ENCODE data around the gene RIOK1. TPM values are rescaled to one million over a fixed set of nuclear protein-coding genes. Genes with fewer than 3 reads are reported as not detected.
"Not testable (repeated sequence)": the region's sequence is repeated elsewhere in the genome, so short reads cannot be mapped to it uniquely, and the experiment has no call there.

The RIOK1 gene
- polyA plus RNA-seq (2011; rRNA removed) (12.4 and 12.7 TPM in 2 replicates), polyA minus RNA-seq (2011; rRNA and poly(A)+ RNA removed) (13.2 and 20.0 TPM in 2 replicates)

GRCh38 chr6:7389451-7390225 is at the start of gene RIOK1, which contains the start of gene CAGE1:
Gene RIOK1 (plus strand): TSS chr6:7389808. CDS start chr6:7390003, 195 bp downstream.
Gene CAGE1 (minus strand): TSS chr6:7389742. CDS start chr6:7387173, 2,569 bp downstream.
- DNase-seq (ENCODE audit: low read depth, low spot score) = peak; percentile 80
- Histone ChIP-seq H3K4me3 (ENCODE audit: low read depth, low read length) (peak within 1 kb of the TSS; percentile 92), H3K9me3 (ENCODE audit: control insufficient read depth, insufficient read depth, low read length) (no peaks in the 10 kb centered on the region; the same call in 1 of the 2 replicates), H3K27me3 (ENCODE audit: control insufficient read depth, insufficient read depth, low read length) (no peaks in the 10 kb centered on the region), H3K27ac (ENCODE audit: low read depth, low read length) (peak within 1 kb of the TSS; percentile 94)
- POLR2A ChIA-PET = interaction anchor here (0.6 to 1.2 kb wide), 7 partner anchors 63 to 227 kb away, joined by 3 to 9 read pairs (median 3); partner anchors contain the start of gene SNRNP48
- CTCF ChIA-PET = interaction anchor here (1.0 to 1.4 kb wide), 3 partner anchors 11 to 146 kb away, joined by 5 to 7 read pairs (median 6); no protein-coding TSS in a partner anchor
- TF ChIP-seq, protein P1, sequence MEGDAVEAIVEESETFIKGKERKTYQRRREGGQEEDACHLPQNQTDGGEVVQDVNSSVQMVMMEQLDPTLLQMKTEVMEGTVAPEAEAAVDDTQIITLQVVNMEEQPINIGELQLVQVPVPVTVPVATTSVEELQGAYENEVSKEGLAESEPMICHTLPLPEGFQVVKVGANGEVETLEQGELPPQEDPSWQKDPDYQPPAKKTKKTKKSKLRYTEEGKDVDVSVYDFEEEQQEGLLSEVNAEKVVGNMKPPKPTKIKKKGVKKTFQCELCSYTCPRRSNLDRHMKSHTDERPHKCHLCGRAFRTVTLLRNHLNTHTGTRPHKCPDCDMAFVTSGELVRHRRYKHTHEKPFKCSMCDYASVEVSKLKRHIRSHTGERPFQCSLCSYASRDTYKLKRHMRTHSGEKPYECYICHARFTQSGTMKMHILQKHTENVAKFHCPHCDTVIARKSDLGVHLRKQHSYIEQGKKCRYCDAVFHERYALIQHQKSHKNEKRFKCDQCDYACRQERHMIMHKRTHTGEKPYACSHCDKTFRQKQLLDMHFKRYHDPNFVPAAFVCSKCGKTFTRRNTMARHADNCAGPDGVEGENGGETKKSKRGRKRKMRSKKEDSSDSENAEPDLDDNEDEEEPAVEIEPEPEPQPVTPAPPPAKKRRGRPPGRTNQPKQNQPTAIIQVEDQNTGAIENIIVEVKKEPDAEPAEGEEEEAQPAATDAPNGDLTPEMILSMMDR (IDR thresholded peaks at IDR 0.05; ENCODE audit: low read depth, low read length) = peak; percentile 12; the same call in 1 of the 2 replicates

DNA sequence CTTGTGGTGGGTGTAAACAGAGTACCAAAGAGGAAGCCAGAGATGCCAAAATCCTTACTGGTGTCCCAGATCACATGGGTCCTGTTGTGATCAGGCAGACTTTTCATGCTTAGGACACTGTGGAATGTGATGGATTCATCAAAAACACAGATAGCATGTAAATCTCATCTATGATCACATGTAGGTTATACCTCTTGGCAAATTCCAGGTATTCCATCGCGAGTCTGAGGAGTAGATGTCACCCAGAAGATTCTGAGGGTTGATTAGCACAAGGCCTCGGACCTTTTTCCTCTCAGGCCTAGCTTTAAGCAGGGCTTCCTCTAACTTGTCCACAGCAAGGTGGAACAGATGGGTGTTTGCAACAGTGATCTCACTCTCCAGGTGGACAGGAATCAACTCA is 48.3 kb upstream of the RIOK1 start:
- H3K9me3 ChIP-seq (ENCODE audit: control insufficient read depth, insufficient read depth, low read length) = peaks cover 5% of the 10 kb centered on the region; the same call in 1 of the 2 replicates
- ChIA-PET CTCF (no interaction called here), POLR2A (no interaction called here)
- no peak overlapping the region for H3K4me3 ChIP-seq (ENCODE audit: low read depth, low read length)
- H3K27me3 ChIP-seq (ENCODE audit: control insufficient read depth, insufficient read depth, low read length) = peaks cover 2% of the 10 kb centered on the region
- TF ChIP-seq, protein P1 (IDR thresholded peaks at IDR 0.05; ENCODE audit: low read depth, low read length) = no peak
- no peak overlapping the region for H3K27ac ChIP-seq (ENCODE audit: low read depth, low read length)
- no peak for DNase-seq (ENCODE audit: low read depth, low spot score)

DNA sequence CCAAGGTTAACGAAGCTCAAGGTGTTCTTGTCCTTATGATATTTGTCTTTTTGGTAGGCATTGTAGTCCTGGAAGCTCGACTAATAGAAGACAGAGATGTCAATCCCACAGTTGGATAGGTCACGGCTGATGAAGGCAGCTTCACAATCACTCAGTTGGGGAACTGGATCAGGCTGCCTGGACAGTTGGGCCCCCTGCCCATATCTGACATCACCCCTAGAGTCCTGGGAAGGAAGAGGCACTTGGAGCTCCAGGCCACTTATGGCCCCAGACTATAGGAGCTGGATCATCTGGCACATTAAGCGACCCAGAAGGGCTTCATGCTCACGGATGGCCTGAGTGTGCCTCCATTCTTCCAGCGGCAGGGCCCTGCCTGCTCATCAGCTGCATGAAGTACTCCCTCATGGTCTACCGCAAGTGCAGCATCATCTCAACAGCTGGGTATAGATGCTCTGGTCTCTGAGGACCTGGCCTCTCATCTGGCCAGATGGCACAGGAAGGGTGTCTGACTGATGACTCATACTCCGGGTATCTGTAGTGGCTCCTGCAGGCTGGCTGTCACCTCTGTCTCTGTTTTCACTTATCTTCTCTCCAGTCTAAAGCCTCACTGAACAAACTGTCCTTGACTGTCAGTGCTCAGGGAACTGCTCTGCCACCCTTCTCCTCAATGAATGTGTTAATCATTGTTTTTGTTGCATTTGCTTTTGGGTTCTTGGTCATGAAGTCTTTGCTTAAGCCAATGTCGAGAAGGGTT is 47.4 kb upstream of the RIOK1 start:
- Histone ChIP-seq H3K4me3 (ENCODE audit: low read depth, low read length) (no peak overlapping the region), H3K27me3 (ENCODE audit: control insufficient read depth, insufficient read depth, low read length) (peaks cover 2% of the 10 kb centered on the region), H3K9me3 (ENCODE audit: control insufficient read depth, insufficient read depth, low read length) (peaks cover 5% of the 10 kb centered on the region; the same call in 1 of the 2 replicates), H3K27ac (ENCODE audit: low read depth, low read length) (no peak overlapping the region)
- ChIA-PET POLR2A (no interaction called here), CTCF (no interaction called here)
- no peak for DNase-seq (ENCODE audit: low read depth, low spot score)
- TF ChIP-seq, protein P1 (IDR thresholded peaks at IDR 0.05; ENCODE audit: low read depth, low read length) = no peak

- TF ChIP-seq, protein P1 (IDR thresholded peaks at IDR 0.05; ENCODE audit: low read depth, low read length) = no peak
- DNase-seq (ENCODE audit: low read depth, low spot score) = no peak
These were observed 45.8 kb upstream of the RIOK1 start for GRCh38 chr6:7343546-7344475.

GRCh38 chr6:7344773-7345450 is 44.7 kb upstream of the RIOK1 start:
- CTCF ChIA-PET = interaction anchor here (1.0 kb wide), 1 partner anchor 69 kb away, joined by 3 read pairs; no protein-coding TSS in a partner anchor
- POLR2A ChIA-PET = interaction anchor here (0.6 kb wide), 1 partner anchor 230 kb away, joined by 3 read pairs; no protein-coding TSS in a partner anchor

More at GRCh38 chr6:7343546-7344475, 45.8 kb upstream of the RIOK1 start:
- Histone ChIP-seq H3K4me3 (ENCODE audit: low read depth, low read length) (no peak overlapping the region), H3K27me3 (ENCODE audit: control insufficient read depth, insufficient read depth, low read length) (peaks cover 2% of the 10 kb centered on the region), H3K27ac (ENCODE audit: low read depth, low read length) (no peak overlapping the region), H3K9me3 (ENCODE audit: control insufficient read depth, insufficient read depth, low read length) (peaks cover 5% of the 10 kb centered on the region; the same call in 1 of the 2 replicates)
- ChIA-PET POLR2A (no interaction called here), CTCF (no interaction called here)

DNA sequence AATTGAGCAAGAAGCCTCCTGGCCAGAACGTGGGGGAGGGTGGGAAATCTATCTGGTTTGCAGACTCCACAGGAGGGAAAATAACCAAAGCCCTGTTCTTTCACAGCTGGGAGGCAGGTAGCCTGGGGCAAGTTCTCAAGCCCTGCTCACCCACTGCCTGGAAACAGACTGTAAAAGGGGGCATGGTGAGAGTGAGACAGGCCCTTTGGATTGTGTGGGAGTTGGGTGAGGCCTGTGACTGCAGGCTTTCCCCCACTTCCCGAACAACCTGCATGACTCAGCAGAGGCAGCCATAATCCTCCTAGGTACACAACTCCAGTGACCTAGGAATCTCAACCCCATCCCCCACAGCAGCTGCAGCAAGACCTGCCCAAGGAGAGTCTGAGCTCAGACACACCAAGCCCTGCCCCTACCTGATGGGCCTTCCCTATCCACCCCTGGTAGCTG is 42.0 kb upstream of the RIOK1 start:
- CTCF ChIA-PET; H3K27me3 ChIP-seq (ENCODE audit: control insufficient read depth, insufficient read depth, low read length); DNase-seq (ENCODE audit: low read depth, low spot score); H3K4me3 ChIP-seq (ENCODE audit: low read depth, low read length); H3K9me3 ChIP-seq (ENCODE audit: control insufficient read depth, insufficient read depth, low read length); H3K27ac ChIP-seq (ENCODE audit: low read depth, low read length); POLR2A ChIA-PET: not testable (repeated sequence)

More at GRCh38 chr6:7344773-7345450, 44.7 kb upstream of the RIOK1 start:
- DNase-seq (ENCODE audit: low read depth, low spot score); H3K9me3 ChIP-seq (ENCODE audit: control insufficient read depth, insufficient read depth, low read length); H3K27ac ChIP-seq (ENCODE audit: low read depth, low read length); H3K27me3 ChIP-seq (ENCODE audit: control insufficient read depth, insufficient read depth, low read length); H3K4me3 ChIP-seq (ENCODE audit: low read depth, low read length): not testable (repeated sequence)

Data from AG04450 (cell line).